ENCODE measurements around the gene NODAL.

DNA sequence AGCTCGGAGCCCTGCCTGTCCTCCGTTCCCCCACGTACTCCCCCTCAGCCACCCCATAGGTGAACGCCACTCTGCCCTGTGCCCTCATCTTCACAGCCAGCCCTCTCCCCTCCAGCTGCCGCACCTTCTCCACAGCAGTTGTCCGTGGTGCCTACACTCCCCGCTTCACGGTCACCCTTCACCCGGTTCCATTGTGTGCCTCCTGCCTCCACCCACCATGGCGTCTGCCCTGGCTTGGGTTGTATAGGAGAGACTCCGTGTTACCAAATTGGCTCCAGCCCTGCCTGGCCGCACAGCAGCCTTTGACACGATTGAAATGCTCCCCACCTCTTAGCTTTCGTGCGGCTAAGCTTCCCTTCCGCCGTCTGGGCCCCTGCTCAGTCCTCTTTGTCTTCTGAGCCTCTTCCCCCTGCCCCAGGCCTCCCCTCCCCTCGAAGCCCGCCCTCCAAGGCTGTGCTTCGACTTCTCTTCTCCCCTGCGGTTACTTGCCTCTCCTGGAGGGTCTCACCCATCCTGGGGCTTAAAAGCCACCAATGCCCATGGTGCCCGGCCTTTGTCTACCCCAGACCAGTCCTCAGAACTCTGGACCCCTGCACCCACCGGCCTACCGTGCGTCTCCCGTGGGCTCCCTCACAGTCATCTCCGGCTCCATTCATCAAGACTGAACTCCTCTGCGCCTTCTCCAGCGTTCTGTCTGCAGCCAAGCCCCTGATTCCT lies 18.5 kb upstream of the NODAL start:
- no peak for TF ChIP-seq POLR2AphosphoS5 (IDR thresholded peaks at IDR 0.05)
- TF ChIP-seq EZH2 (IDR thresholded peaks at IDR 0.05; ENCODE audit: borderline replicate concordance, insufficient read depth, low read length, poor library complexity, severe bottlenecking), result no peak
- TF ChIP-seq, protein P1, sequence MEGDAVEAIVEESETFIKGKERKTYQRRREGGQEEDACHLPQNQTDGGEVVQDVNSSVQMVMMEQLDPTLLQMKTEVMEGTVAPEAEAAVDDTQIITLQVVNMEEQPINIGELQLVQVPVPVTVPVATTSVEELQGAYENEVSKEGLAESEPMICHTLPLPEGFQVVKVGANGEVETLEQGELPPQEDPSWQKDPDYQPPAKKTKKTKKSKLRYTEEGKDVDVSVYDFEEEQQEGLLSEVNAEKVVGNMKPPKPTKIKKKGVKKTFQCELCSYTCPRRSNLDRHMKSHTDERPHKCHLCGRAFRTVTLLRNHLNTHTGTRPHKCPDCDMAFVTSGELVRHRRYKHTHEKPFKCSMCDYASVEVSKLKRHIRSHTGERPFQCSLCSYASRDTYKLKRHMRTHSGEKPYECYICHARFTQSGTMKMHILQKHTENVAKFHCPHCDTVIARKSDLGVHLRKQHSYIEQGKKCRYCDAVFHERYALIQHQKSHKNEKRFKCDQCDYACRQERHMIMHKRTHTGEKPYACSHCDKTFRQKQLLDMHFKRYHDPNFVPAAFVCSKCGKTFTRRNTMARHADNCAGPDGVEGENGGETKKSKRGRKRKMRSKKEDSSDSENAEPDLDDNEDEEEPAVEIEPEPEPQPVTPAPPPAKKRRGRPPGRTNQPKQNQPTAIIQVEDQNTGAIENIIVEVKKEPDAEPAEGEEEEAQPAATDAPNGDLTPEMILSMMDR (IDR thresholded peaks at IDR 0.05; ENCODE audit: poor library complexity, severe bottlenecking), result no peak
- TF ChIP-seq, protein P2, sequence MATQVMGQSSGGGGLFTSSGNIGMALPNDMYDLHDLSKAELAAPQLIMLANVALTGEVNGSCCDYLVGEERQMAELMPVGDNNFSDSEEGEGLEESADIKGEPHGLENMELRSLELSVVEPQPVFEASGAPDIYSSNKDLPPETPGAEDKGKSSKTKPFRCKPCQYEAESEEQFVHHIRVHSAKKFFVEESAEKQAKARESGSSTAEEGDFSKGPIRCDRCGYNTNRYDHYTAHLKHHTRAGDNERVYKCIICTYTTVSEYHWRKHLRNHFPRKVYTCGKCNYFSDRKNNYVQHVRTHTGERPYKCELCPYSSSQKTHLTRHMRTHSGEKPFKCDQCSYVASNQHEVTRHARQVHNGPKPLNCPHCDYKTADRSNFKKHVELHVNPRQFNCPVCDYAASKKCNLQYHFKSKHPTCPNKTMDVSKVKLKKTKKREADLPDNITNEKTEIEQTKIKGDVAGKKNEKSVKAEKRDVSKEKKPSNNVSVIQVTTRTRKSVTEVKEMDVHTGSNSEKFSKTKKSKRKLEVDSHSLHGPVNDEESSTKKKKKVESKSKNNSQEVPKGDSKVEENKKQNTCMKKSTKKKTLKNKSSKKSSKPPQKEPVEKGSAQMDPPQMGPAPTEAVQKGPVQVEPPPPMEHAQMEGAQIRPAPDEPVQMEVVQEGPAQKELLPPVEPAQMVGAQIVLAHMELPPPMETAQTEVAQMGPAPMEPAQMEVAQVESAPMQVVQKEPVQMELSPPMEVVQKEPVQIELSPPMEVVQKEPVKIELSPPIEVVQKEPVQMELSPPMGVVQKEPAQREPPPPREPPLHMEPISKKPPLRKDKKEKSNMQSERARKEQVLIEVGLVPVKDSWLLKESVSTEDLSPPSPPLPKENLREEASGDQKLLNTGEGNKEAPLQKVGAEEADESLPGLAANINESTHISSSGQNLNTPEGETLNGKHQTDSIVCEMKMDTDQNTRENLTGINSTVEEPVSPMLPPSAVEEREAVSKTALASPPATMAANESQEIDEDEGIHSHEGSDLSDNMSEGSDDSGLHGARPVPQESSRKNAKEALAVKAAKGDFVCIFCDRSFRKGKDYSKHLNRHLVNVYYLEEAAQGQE (IDR thresholded peaks at IDR 0.05; ENCODE audit: borderline replicate concordance), result no peak
- TF ChIP-seq SMC3 (conservative IDR thresholded peaks at IDR 0.05; ENCODE audit: poor library complexity), result no peak
- TF ChIP-seq RAD21 (conservative IDR thresholded peaks at IDR 0.05), result no peak
- TF ChIP-seq TAF1 (IDR thresholded peaks at IDR 0.05; ENCODE audit: low read depth), result no peak
- no peak for TF ChIP-seq EP300 (conservative IDR thresholded peaks at IDR 0.05; ENCODE audit: poor library complexity, severe bottlenecking)
- no peak for TF ChIP-seq MXI1 (conservative IDR thresholded peaks at IDR 0.05; ENCODE audit: poor library complexity, severe bottlenecking)

Measured in neural cell (in vitro differentiated cells).